GM19468 (cell line): ENCODE data around the gene GGT5.
"Not testable (repeated sequence)": the region's sequence is repeated elsewhere in the genome, so short reads cannot be mapped to it uniquely, and the experiment has no call there.

Experiments used
- ATAC-seq: cut with Tn5 transposase; IDR thresholded peaks from one replicate; pipeline ENCODE4 v1.9.1; 2021; ENCODE audit warnings: mild to moderate bottlenecking, moderate library complexity, moderate number of reproducible peaks; ENCODE audit not compliant: unreplicated experiment; ENCODE audit errors: extremely low read depth

Gene GGT5

GRCh38 chr22:24264329-24264896 is 19.5 kb upstream of the GGT5 start:
- ATAC-seq: not testable (repeated sequence)

- ATAC-seq: not testable (repeated sequence)
Measured at GRCh38 chr22:24263479-24263878, 18.6 kb upstream of the GGT5 start.

GRCh38 chr22:24262185-24262749 is 17.4 kb upstream of the GGT5 start:
- not testable (repeated sequence) for ATAC-seq

GRCh38 chr22:24259459-24259858 is 14.6 kb upstream of the GGT5 start:
- not testable (repeated sequence) for ATAC-seq

- not testable (repeated sequence) for ATAC-seq
Measured at GRCh38 chr22:24256736-24257135, 11.9 kb upstream of the GGT5 start.

GRCh38 chr22:24256136-24256535 is 11.3 kb upstream of the GGT5 start:
- ATAC-seq: not testable (repeated sequence)

GRCh38 chr22:24253126-24253525 is 8.2 kb upstream of the GGT5 start:
- not testable (repeated sequence) for ATAC-seq

GRCh38 chr22:24251286-24251685 is 6.4 kb upstream of the GGT5 start:
- not testable (repeated sequence) for ATAC-seq

- not testable (repeated sequence) for ATAC-seq
Measured at GRCh38 chr22:24249413-24249812, 4.5 kb upstream of the GGT5 start.

GRCh38 chr22:24248611-24249010 is 3.7 kb upstream of the GGT5 start:
- not testable (repeated sequence) for ATAC-seq

GRCh38 chr22:24247564-24248344 is 2.9 kb upstream of the GGT5 start:
- ATAC-seq: no peak

GRCh38 chr22:24247011-24247507 is 2.2 kb upstream of the GGT5 start:
- no peak for ATAC-seq

- not testable (repeated sequence) for ATAC-seq
Measured at GRCh38 chr22:24245584-24246561, 991 bp upstream of the GGT5 start.

GRCh38 chr22:24244144-24244787 is 616 bp downstream of the GGT5 start:
- no peak for ATAC-seq

- ATAC-seq: not testable (repeated sequence)
Measured at GRCh38 chr22:24243417-24243816, 1.5 kb downstream of the GGT5 start.

GRCh38 chr22:24240985-24241692 is 3.7 kb downstream of the GGT5 start:
- not testable (repeated sequence) for ATAC-seq

GRCh38 chr22:24240381-24240780 is 4.5 kb downstream of the GGT5 start:
- ATAC-seq: no peak

GRCh38 chr22:24238101-24238694 is 6.7 kb downstream of the GGT5 start:
- ATAC-seq: not testable (repeated sequence)

- no peak for ATAC-seq
Measured at GRCh38 chr22:24236656-24237055, 8.2 kb downstream of the GGT5 start.
